ENCODE measurements around the gene CCP110. TPM values are rescaled to one million over a fixed set of nuclear protein-coding genes. Genes with fewer than 3 reads are reported as not detected.

CCP110 gene
- total RNA-seq, 1 donor from 2014 or later, result 32.7 TPM

GRCh38 chr16:19523184-19523558 lies 571 bp upstream of the CCP110 start:
- Histone ChIP-seq H3F3A (ENCODE audit: low read depth) (peaks cover 11% of the 10 kb centered on the region), H3K27ac (no peak overlapping the region), H3K27me3 (no peaks in the 10 kb centered on the region), H3K9ac (no peak overlapping the region), H3K4me3 (peak overlapping the region; percentile 93), H3K36me3 (no peaks in the 10 kb centered on the region), H2AFZ (replicated peaks) (no peak overlapping the region), H3K79me2 (ENCODE audit: low read depth) (peaks cover 72% of the 10 kb centered on the region), H4K20me1 (ENCODE audit: low read depth) (no peaks in the 10 kb centered on the region), H3K9me3 (ENCODE audit: low read depth) (no peaks in the 10 kb centered on the region), H3K4me1 (peaks cover 20% of the 10 kb centered on the region), H3K4me2 (no peak overlapping the region)
- TF ChIP-seq EZH2phosphoT487 (IDR thresholded peaks at IDR 0.05) (no peak), CTCF (IDR thresholded peaks at IDR 0.05) (no peak), EZH2 (IDR thresholded peaks at IDR 0.05) (no peak)
- DNase-seq (ENCODE audit: low spot score), result no peak
- H3K4me1 Mint-ChIP-seq, result peaks cover 51% of the 10 kb centered on the region
- H3K36me3 Mint-ChIP-seq, result peaks cover 4% of the 10 kb centered on the region
- no peaks in the 10 kb centered on the region for H3K27me3 Mint-ChIP-seq (ENCODE audit: insufficient read depth, low read depth)
- no peaks in the 10 kb centered on the region for H3K9me3 Mint-ChIP-seq
- peak overlapping the region; percentile 99 for H3K4me3 Mint-ChIP-seq
- no peak overlapping the region for H3K27ac Mint-ChIP-seq

DNA sequence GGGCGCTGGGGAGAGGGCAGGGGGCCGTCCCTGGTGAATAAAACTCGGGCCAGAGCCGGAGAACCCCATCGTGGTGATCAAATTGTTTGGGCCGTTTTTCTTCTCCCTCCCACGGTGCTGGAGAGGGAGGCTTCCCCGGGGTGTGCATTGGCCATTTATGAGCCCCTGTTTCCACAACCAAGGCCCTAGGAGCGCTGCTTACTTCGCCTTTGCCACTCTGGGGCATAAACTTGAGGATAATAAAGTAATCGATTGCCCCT lies 544 bp downstream of the CCP110 start:
- Mint-ChIP-seq H3K9me3 (no peaks in the 10 kb centered on the region), H3K4me1 (peaks cover 47% of the 10 kb centered on the region), H3K4me3 (peak overlapping the region; percentile 99), H3K27me3 (ENCODE audit: insufficient read depth, low read depth) (no peaks in the 10 kb centered on the region), H3K27ac (peak overlapping the region; percentile 51), H3K36me3 (peaks cover 10% of the 10 kb centered on the region)
- no peaks in the 10 kb centered on the region for H3K9me3 ChIP-seq (ENCODE audit: low read depth)
- H3K27me3 ChIP-seq, result no peaks in the 10 kb centered on the region
- H3F3A ChIP-seq (ENCODE audit: low read depth), result peaks cover 11% of the 10 kb centered on the region
- peaks cover 20% of the 10 kb centered on the region for H3K4me1 ChIP-seq
- DNase-seq (ENCODE audit: low spot score), result no peak
- peak overlapping the region; percentile 93 for H3K4me3 ChIP-seq
- H3K9ac ChIP-seq, result peak overlapping the region; percentile 53
- no peak overlapping the region for H3K27ac ChIP-seq
- H3K36me3 ChIP-seq, result peaks cover 4% of the 10 kb centered on the region
- peaks cover 63% of the 10 kb centered on the region for H3K79me2 ChIP-seq (ENCODE audit: low read depth)
- peak overlapping the region; percentile 86 for H2AFZ ChIP-seq (replicated peaks)
- H4K20me1 ChIP-seq (ENCODE audit: low read depth), result no peaks in the 10 kb centered on the region
- H3K4me2 ChIP-seq, result peak overlapping the region; percentile 97
- TF ChIP-seq CTCF (IDR thresholded peaks at IDR 0.05), result no peak
- TF ChIP-seq EZH2phosphoT487 (IDR thresholded peaks at IDR 0.05), result no peak
- TF ChIP-seq EZH2 (IDR thresholded peaks at IDR 0.05), result no peak

GRCh38 chr16:19524616-19525384 lies 1.1 kb downstream of the CCP110 start:
- Mint-ChIP-seq H3K27me3 (ENCODE audit: insufficient read depth, low read depth) (no peaks in the 10 kb centered on the region), H3K27ac (peak overlapping the region; percentile 51), H3K4me1 (peaks cover 47% of the 10 kb centered on the region), H3K4me3 (peak overlapping the region; percentile 99), H3K36me3 (peaks cover 11% of the 10 kb centered on the region), H3K9me3 (no peaks in the 10 kb centered on the region)
- no peaks in the 10 kb centered on the region for H4K20me1 ChIP-seq (ENCODE audit: low read depth)
- H3K36me3 ChIP-seq, result peaks cover 7% of the 10 kb centered on the region
- peaks cover 11% of the 10 kb centered on the region for H3F3A ChIP-seq (ENCODE audit: low read depth)
- H2AFZ ChIP-seq (replicated peaks), result peak overlapping the region; percentile 86
- TF ChIP-seq EZH2 (IDR thresholded peaks at IDR 0.05), result no peak
- no peak for TF ChIP-seq CTCF (IDR thresholded peaks at IDR 0.05)
- no peak for TF ChIP-seq EZH2phosphoT487 (IDR thresholded peaks at IDR 0.05)
- H3K9me3 ChIP-seq (ENCODE audit: low read depth), result no peaks in the 10 kb centered on the region
- peak overlapping the region; percentile 53 for H3K9ac ChIP-seq
- H3K79me2 ChIP-seq (ENCODE audit: low read depth), result peaks cover 58% of the 10 kb centered on the region
- peak overlapping the region; percentile 93 for H3K4me3 ChIP-seq
- H3K27me3 ChIP-seq, result no peaks in the 10 kb centered on the region
- DNase-seq (ENCODE audit: low spot score), result peak; percentile 25
- no peak overlapping the region for H3K27ac ChIP-seq
- H3K4me2 ChIP-seq, result peak overlapping the region; percentile 97
- H3K4me1 ChIP-seq, result peaks cover 20% of the 10 kb centered on the region
